Suprapubic skin (tissue), 4 donors: Measurements from ENCODE around the gene DYNLT2. TPM values are rescaled to one million over a fixed set of nuclear protein-coding genes. Genes with fewer than 3 reads are reported as not detected.

Experiments
- DNase-seq, 2 donors: peaks; one replicate each; pipeline ENCODE4 v3.0.0-alpha.2; 2019; ENCODE audit warnings: low spot score in 2 of 2
- H3K27ac ChIP-seq: fragments of 200-600 bp; sonication (generic); one replicate; pipeline ENCODE4 v1.5.1; 2019
- H3K27me3 ChIP-seq: fragments of 200-600 bp; sonication (generic); one replicate; pipeline ENCODE4 v1.5.1; 2019
- H3K36me3 ChIP-seq: fragments of 200-600 bp; sonication (generic); one replicate; pipeline ENCODE4 v1.5.1; 2019
- H3K4me1 ChIP-seq: fragments of 200-600 bp; sonication (generic); one replicate; pipeline ENCODE4 v1.5.1; 2019
- H3K4me3 ChIP-seq: fragments of 200-600 bp; sonication (generic); one replicate; pipeline ENCODE4 v1.5.1; 2019; ENCODE audit warnings: mild to moderate bottlenecking
- H3K9me3 ChIP-seq: fragments of 200-600 bp; sonication (generic); one replicate; pipeline ENCODE4 v1.5.1; 2019
- CTCF ChIP-seq, 2 donors: fragments of 200-600 bp in 1 of 2; fragments of 450-650 bp in 1 of 2; sonication (generic) in 1 of 2; IDR thresholded peaks; one replicate each; pipeline ENCODE4 v1.5.1; 2016 to 2019; ENCODE audit warnings: antibody characterized with exemption in 2 of 2, mild to moderate bottlenecking in 1 of 2, moderate library complexity in 1 of 2
- EP300 ChIP-seq: sonication (generic); formaldehyde crosslinking; IDR thresholded peaks from one replicate; pipeline ENCODE4 v1.6.1; 2017; ENCODE audit warnings: antibody characterized with exemption
- POLR2A ChIP-seq, 2 donors: fragments of 450-650 bp; IDR thresholded peaks; one replicate each; pipeline ENCODE4 v1.6.1; 2017; ENCODE audit warnings: antibody characterized with exemption in 2 of 2, mild to moderate bottlenecking in 2 of 2, moderate library complexity in 2 of 2
- POLR2AphosphoS5 ChIP-seq, 3 donors: sonication (generic); formaldehyde crosslinking; IDR thresholded peaks; one replicate each; pipeline ENCODE4 v1.6.1; 2017; ENCODE audit warnings: antibody characterized with exemption in 3 of 3
- WGBS: methylation state at CpG from one replicate; pipeline ENCODE4 v1.1.5; 2018; 5-methylcytosine and 5-hydroxymethylcytosine counted together
- total RNA-seq, 4 donors: library from RNA; depleted of rRNA; stranded (reverse); fragments of >200 nt; gene quantifications; one replicate each; pipeline ENCODE4 v1.1.0, GENCODE V29; 2016

The DYNLT2 gene
- total RNA-seq, 4 donors from 2014 or later, result 1.3 to 4.0 (median 2.2) TPM

DNA sequence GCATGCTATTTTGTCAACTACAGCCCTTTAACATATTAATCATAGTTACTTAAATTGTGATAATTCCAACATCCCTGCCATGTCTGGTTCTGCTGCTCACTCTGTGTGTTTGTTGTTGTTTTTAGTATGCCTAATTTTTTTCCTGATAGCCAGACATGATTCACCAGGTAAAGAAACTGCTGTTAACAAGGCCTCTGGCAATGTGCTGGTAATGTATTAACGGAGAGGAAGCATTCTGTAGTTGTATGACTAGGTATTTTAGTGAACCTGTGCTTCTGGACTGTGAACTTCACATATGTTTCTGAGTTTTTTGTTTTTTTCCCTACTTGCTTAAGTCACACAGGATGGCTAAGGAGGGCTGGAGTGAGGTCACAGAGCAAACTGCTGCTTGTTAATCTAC, 4.8 kb downstream of the DYNLT2 start:
- no peak for TF ChIP-seq POLR2AphosphoS5 (IDR thresholded peaks at IDR 0.05)
- TF ChIP-seq POLR2A (IDR thresholded peaks at IDR 0.05), result no peak
- no peak for TF ChIP-seq EP300
- Histone ChIP-seq H3K27me3 (no peaks in the 10 kb centered on the region), H3K27ac (no peak overlapping the region), H3K9me3 (peaks cover 6% of the 10 kb centered on the region), H3K36me3 (no peaks in the 10 kb centered on the region), H3K4me3 (no peak overlapping the region), H3K4me1 (peaks cover 11% of the 10 kb centered on the region)
- DNase-seq, result no peak
- WGBS, result 93% methylated on average over 1 of the region's 1 CpG

GRCh38 chr6:169745405-169745804, 6.0 kb downstream of the DYNLT2 start:
- no peak for DNase-seq
- peaks cover 5% of the 10 kb centered on the region for H3K4me1 ChIP-seq
- H3K27me3 ChIP-seq, result no peaks in the 10 kb centered on the region
- H3K27ac ChIP-seq, result no peak overlapping the region
- TF ChIP-seq POLR2AphosphoS5 (IDR thresholded peaks at IDR 0.05) (no peak), POLR2A (IDR thresholded peaks at IDR 0.05) (no peak), EP300 (no peak), CTCF (IDR thresholded peaks at IDR 0.05) (no peak)
- no peak overlapping the region for H3K4me3 ChIP-seq
- H3K9me3 ChIP-seq, result peaks cover 6% of the 10 kb centered on the region
- WGBS, result 88% methylated on average over 3 of the region's 3 CpGs
- H3K36me3 ChIP-seq, result no peaks in the 10 kb centered on the region

GRCh38 chr6:169741344-169741743, 10.0 kb downstream of the DYNLT2 start:
- no peak overlapping the region for H3K27ac ChIP-seq
- H3K27me3 ChIP-seq, result no peaks in the 10 kb centered on the region
- no peak for DNase-seq
- H3K4me3 ChIP-seq, result no peak overlapping the region
- TF ChIP-seq EP300 (no peak), CTCF (IDR thresholded peaks at IDR 0.05) (no peak), POLR2A (IDR thresholded peaks at IDR 0.05) (no peak), POLR2AphosphoS5 (IDR thresholded peaks at IDR 0.05) (no peak)
- H3K36me3 ChIP-seq, result no peaks in the 10 kb centered on the region
- peaks cover 6% of the 10 kb centered on the region for H3K9me3 ChIP-seq
- no peaks in the 10 kb centered on the region for H3K4me1 ChIP-seq

GRCh38 chr6:169738976-169739529, 12.3 kb downstream of the DYNLT2 start:
- no peak for TF ChIP-seq POLR2AphosphoS5 (IDR thresholded peaks at IDR 0.05)
- TF ChIP-seq POLR2A (IDR thresholded peaks at IDR 0.05), result no peak
- no peak for TF ChIP-seq CTCF (IDR thresholded peaks at IDR 0.05)
- no peak for TF ChIP-seq EP300
- DNase-seq, result no peak
- no peaks in the 10 kb centered on the region for H3K4me1 ChIP-seq
- no peaks in the 10 kb centered on the region for H3K36me3 ChIP-seq
- H3K9me3 ChIP-seq, result no peaks in the 10 kb centered on the region
- no peak overlapping the region for H3K27ac ChIP-seq
- no peak overlapping the region for H3K4me3 ChIP-seq
- H3K27me3 ChIP-seq, result no peaks in the 10 kb centered on the region
- 83% methylated on average over 2 of the region's 2 CpGs for WGBS

DNA sequence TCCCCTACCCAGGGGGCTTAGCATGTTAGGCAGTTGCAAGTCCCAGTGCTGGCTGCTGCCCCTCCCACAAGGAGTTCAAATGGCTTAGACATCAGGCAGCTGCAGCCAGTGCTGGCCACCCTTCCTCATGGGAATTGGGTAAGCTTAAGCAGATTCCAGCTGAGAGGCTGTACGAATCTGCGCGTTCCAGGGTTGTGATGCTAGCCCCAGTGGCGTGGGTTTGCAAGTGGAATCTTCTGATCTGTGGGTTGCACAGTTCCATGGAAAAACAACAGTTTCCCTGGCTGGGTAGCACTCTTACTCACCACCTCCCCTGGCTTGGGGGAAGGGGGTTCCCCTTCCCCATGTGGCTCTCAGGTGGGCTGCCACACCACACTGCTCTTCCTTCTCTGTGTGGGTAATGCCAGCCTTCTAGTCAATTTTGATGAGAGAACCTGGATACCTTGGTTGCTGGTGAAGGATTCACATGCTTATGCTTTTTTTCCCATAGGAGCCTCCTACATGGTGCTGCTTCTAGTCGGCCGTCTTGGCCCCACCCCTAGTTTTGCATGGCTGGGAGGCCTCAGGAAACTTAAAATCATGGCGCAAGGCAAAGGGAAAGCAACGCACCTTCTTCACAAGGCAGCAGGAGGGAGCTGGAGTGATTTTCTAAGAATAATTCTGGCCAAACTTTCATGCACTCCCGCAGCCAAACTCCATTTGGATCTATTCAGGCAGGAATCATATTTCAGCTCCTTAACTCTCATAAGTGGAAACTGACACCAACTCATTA, 13.0 kb downstream of the DYNLT2 start:
- Histone ChIP-seq H3K9me3 (no peaks in the 10 kb centered on the region), H3K27ac (no peak overlapping the region), H3K27me3 (no peaks in the 10 kb centered on the region), H3K4me1 (no peaks in the 10 kb centered on the region), H3K36me3 (no peaks in the 10 kb centered on the region), H3K4me3 (no peak overlapping the region)
- no peak for DNase-seq
- 47% methylated on average over 6 of the region's 9 CpGs for WGBS
- TF ChIP-seq POLR2AphosphoS5 (IDR thresholded peaks at IDR 0.05) (no peak), EP300 (no peak), POLR2A (IDR thresholded peaks at IDR 0.05) (no peak), CTCF (IDR thresholded peaks at IDR 0.05) (no peak)
